HCT116 (cell line): ENCODE measurements around the gene SPATA25. TPM values are rescaled to one million over a fixed set of nuclear protein-coding genes. Genes with fewer than 3 reads are reported as not detected.

Source experiments
- ATAC-seq: fragments of 200-7000 bp; cut with Tn5 transposase; 2 replicates; pipeline ENCODE4 v1.9.1; 2020; ENCODE audit warnings: mild to moderate bottlenecking, moderate library complexity
- BruUV-seq: library from RNA; stranded (reverse); fragments of 400-500 nt; replicated peaks from 2 replicates; lab custom pipeline; 2021; lab: Mats Ljungman, UMichigan
- CTCF ChIA-PET: fragments of 300-600 bp; sonication (Branson Sonifier 250); formaldehyde crosslinking; loops from one replicate; lab custom pipeline; 2021; ENCODE audit warnings: antibody characterized with exemption; lab: Charles Lee
- POLR2A ChIA-PET: fragments of 300-600, 350-600 bp; sonication (Branson Sonifier 250); formaldehyde crosslinking; loops from one replicate; lab custom pipeline; 2021; ENCODE audit warnings: antibody characterized with exemption; lab: Charles Lee
- RAD21 ChIA-PET, 2 experiments: fragments of 300-600 bp; sonication (Branson Sonifier 250); formaldehyde crosslinking; loops; one replicate each; lab custom pipeline; 2023; ENCODE audit warnings: low total read pairs in 2 of 2; ENCODE audit not compliant: uncharacterized antibody in 2 of 2, unreplicated experiment in 2 of 2, low non-redundant PET in 1 of 2; lab: Charles Lee
- DNase-seq: peaks from one replicate; pipeline ENCODE4 v3.0.0-alpha.2; 2010; ENCODE audit warnings: low read depth, low spot score
- H2AFZ ChIP-seq: fragments of 200-600 bp; shearing (Covaris generic), sonication (generic); 2 replicates; pipeline ENCODE4 v1.6.1; 2017; ENCODE audit warnings: low read depth, mixed run types, mixed read lengths, antibody characterized with exemption, low read length; ENCODE audit not compliant: poor library complexity, severe bottlenecking
- H3K27ac ChIP-seq: 2 replicates; pipeline ENCODE4 v1.5.1; 2012; ENCODE audit warnings: low read depth, low read length
- H3K27me3 ChIP-seq: fragments of 200-600 bp; sonication (generic); 2 replicates; pipeline ENCODE4 v1.6.1; 2016; ENCODE audit warnings: mixed run types, low read length, mixed read lengths; ENCODE audit not compliant: insufficient read depth
- H3K36me3 ChIP-seq, 2 experiments: fragments of 200-500 bp in 1 of 2; fragments of 200-600 bp in 1 of 2; sonication (Bioruptor generic) in 1 of 2; sonication (generic) in 1 of 2; 2 replicates each; pipeline versions ENCODE4 v1.5.1 to v1.6.1; 2014 to 2016; ENCODE audit warnings: low read length in 2 of 2, inconsistent platforms in 1 of 2, mixed read lengths in 1 of 2, mixed run types in 1 of 2; ENCODE audit not compliant: insufficient read depth in 2 of 2, control insufficient read depth in 1 of 2
- H3K4me1 ChIP-seq, 2 experiments: fragments of 200-600 bp in 1 of 2; sonication (generic) in 1 of 2; 2 replicates each; pipeline versions ENCODE4 v1.5.1 to v1.6.1; 2012 to 2017; ENCODE audit warnings: low read length in 2 of 2, inconsistent platforms in 1 of 2, mild to moderate bottlenecking in 1 of 2, mixed read lengths in 1 of 2, mixed run types in 1 of 2, moderate library complexity in 1 of 2; ENCODE audit not compliant: insufficient read depth in 2 of 2, control insufficient read depth in 1 of 2
- H3K4me2 ChIP-seq: fragments of 200-600 bp; sonication (generic); 2 replicates; pipeline ENCODE4 v1.6.1; 2017; ENCODE audit warnings: mixed run types, low read length, mixed read lengths
- H3K4me3 ChIP-seq, 2 experiments: fragments of 200-600 bp in 1 of 2; sonication (generic) in 1 of 2; replicated peaks in 1 of 2; 2 replicates each; pipeline ENCODE4 v1.5.1; 2011 to 2016; ENCODE audit warnings: low read length in 2 of 2, control low read depth in 1 of 2, low read depth in 1 of 2, mild to moderate bottlenecking in 1 of 2, mixed read lengths in 1 of 2, mixed run types in 1 of 2
- H3K79me2 ChIP-seq: fragments of 200-600 bp; sonication (generic); 2 replicates; pipeline ENCODE4 v1.6.1; 2017; ENCODE audit warnings: mild to moderate bottlenecking, mixed run types, low read length, moderate library complexity, mixed read lengths; ENCODE audit not compliant: insufficient read depth
- H3K9ac ChIP-seq: fragments of 200-600 bp; sonication (generic); 2 replicates; pipeline ENCODE4 v1.6.1; 2016; ENCODE audit warnings: low read length, mixed read lengths
- H3K9me2 ChIP-seq: fragments of 200-600 bp; sonication (generic), shearing (Covaris generic); 2 replicates; pipeline ENCODE4 v1.6.1; 2017; ENCODE audit warnings: mixed run types, mild to moderate bottlenecking, moderate library complexity; ENCODE audit not compliant: insufficient read depth
- H3K9me3 ChIP-seq, 2 experiments: fragments of 200-500 bp in 1 of 2; fragments of 200-600 bp in 1 of 2; sonication (Bioruptor generic) in 1 of 2; sonication (generic) in 1 of 2; 2 replicates each; pipeline ENCODE4 v1.6.1; 2014 to 2017; ENCODE audit warnings: low read length in 2 of 2, mixed read lengths in 2 of 2, inconsistent platforms in 1 of 2, low read depth in 1 of 2, mild to moderate bottlenecking in 1 of 2, mixed run types in 1 of 2, moderate library complexity in 1 of 2; ENCODE audit not compliant: control insufficient read depth in 1 of 2, insufficient read depth in 1 of 2
- H4K20me1 ChIP-seq: fragments of 200-600 bp; sonication (generic), shearing (Covaris generic); 2 replicates; pipeline ENCODE4 v1.6.1; 2017; ENCODE audit warnings: mixed run types, mild to moderate bottlenecking, moderate library complexity; ENCODE audit not compliant: insufficient read depth
- ATF3 ChIP-seq: IDR thresholded peaks from 2 replicates; pipeline ENCODE4 v1.6.1; 2012
- CEBPB ChIP-seq: IDR thresholded peaks from 2 replicates; pipeline ENCODE4 v1.6.1; 2012; ENCODE audit warnings: low read depth
- CTCF ChIP-seq, 3 experiments: fragments of 200-600 bp in 1 of 3; sonication (generic) in 1 of 3; IDR thresholded peaks in 2 of 3; conservative IDR thresholded peaks in 1 of 3; 2 replicates each; pipeline ENCODE4 v1.5.1; 2012 to 2017; ENCODE audit warnings: low read depth in 2 of 3, low read length in 2 of 3, antibody characterized with exemption in 1 of 3, borderline replicate concordance in 1 of 3, control low read depth in 1 of 3, mild to moderate bottlenecking in 1 of 3, mixed read lengths in 1 of 3, mixed run types in 1 of 3, moderate library complexity in 1 of 3; ENCODE audit not compliant: insufficient read depth in 1 of 3
- ELF1 ChIP-seq: IDR thresholded peaks from 2 replicates; pipeline ENCODE4 v1.6.1; 2012; ENCODE audit warnings: low read depth, borderline replicate concordance
- EZH2phosphoT487 ChIP-seq: fragments of 200-600 bp; IDR thresholded peaks from 2 replicates; pipeline ENCODE4 v1.6.1; 2018; ENCODE audit warnings: antibody characterized with exemption, borderline replicate concordance
- FOSL1 ChIP-seq: IDR thresholded peaks from 2 replicates; pipeline ENCODE4 v1.6.1; 2012; ENCODE audit warnings: low read depth
- JUND ChIP-seq: IDR thresholded peaks from 2 replicates; pipeline ENCODE4 v1.6.1; 2012
- MAX ChIP-seq: IDR thresholded peaks from 2 replicates; pipeline ENCODE4 v1.6.1; 2012
- POLR2A ChIP-seq: IDR thresholded peaks from 2 replicates; pipeline ENCODE4 v1.7.0; 2011; ENCODE audit warnings: borderline replicate concordance; ENCODE audit not compliant: insufficient read depth, insufficient read length; ENCODE audit errors: extremely low read depth
- POLR2AphosphoS5 ChIP-seq: IDR thresholded peaks from 2 replicates; pipeline ENCODE4 v1.6.1; 2011; ENCODE audit warnings: mild to moderate bottlenecking, low read depth, low read length, moderate library complexity
- RAD21 ChIP-seq: IDR thresholded peaks from 2 replicates; pipeline ENCODE4 v1.6.1; 2012; ENCODE audit warnings: low read depth, mild to moderate bottlenecking
- REST ChIP-seq: IDR thresholded peaks from 2 replicates; pipeline ENCODE4 v1.6.1; 2012; ENCODE audit warnings: low read depth
- SIN3A ChIP-seq: IDR thresholded peaks from 2 replicates; pipeline ENCODE4 v1.6.1; 2012; ENCODE audit warnings: low read depth
- SP1 ChIP-seq: IDR thresholded peaks from 2 replicates; pipeline ENCODE4 v1.6.1; 2012; ENCODE audit warnings: low read depth
- SRF ChIP-seq: IDR thresholded peaks from 2 replicates; pipeline ENCODE4 v1.6.1; 2012; ENCODE audit warnings: low read depth
- TCF7L2 ChIP-seq: IDR thresholded peaks from 2 replicates; pipeline ENCODE4 v1.7.0; 2011; ENCODE audit warnings: borderline replicate concordance, inconsistent platforms; ENCODE audit not compliant: insufficient read depth, insufficient read length; ENCODE audit errors: extremely low read depth
- YY1 ChIP-seq: IDR thresholded peaks from 2 replicates; pipeline ENCODE4 v1.6.1; 2011; ENCODE audit warnings: low read length, low read depth, moderate library complexity, mild to moderate bottlenecking; ENCODE audit not compliant: insufficient replicate concordance; ENCODE audit errors: extremely low read depth
- ZBTB33 ChIP-seq: IDR thresholded peaks from 2 replicates; pipeline ENCODE4 v1.6.1; 2011; ENCODE audit warnings: mild to moderate bottlenecking, low read length, moderate library complexity; ENCODE audit not compliant: insufficient replicate concordance; ENCODE audit errors: extremely low read depth
- ZFX ChIP-seq: fragments of 450-650 bp; IDR thresholded peaks from 2 replicates; pipeline ENCODE4 v1.6.1; 2017
- ZNF274 ChIP-seq: fragments of 200-500 bp; sonication (Bioruptor generic); IDR thresholded peaks from 2 replicates; pipeline ENCODE4 v1.6.1; 2014; ENCODE audit warnings: mild to moderate bottlenecking, low read depth, low read length, inconsistent platforms
- intact Hi-C: fragments of 100-400 bp; cut with micrococcal nuclease; formaldehyde crosslinking; loops from 2 replicates; pipeline ENCODE4 v1.10.0; 2022
- total RNA-seq: library from RNA; stranded (reverse); gene quantifications from one replicate; pipeline ENCODE4 v1.2.1, GENCODE V29; 2021; ENCODE audit not compliant: unreplicated experiment

The SPATA25 gene
- total RNA-seq, 1 experiment from 2014 or later = 0.42 TPM

GRCh38 chr20:45866454-45866853, 21.0 kb downstream of the SPATA25 start:
- no peaks in the 10 kb centered on the region for H3K9me3 ChIP-seq
- H3K4me2 ChIP-seq = no peak overlapping the region
- H2AFZ ChIP-seq = no peak overlapping the region
- DNase-seq (no peak), ATAC-seq (no peak)
- intact Hi-C loops = no loop called here
- H3K9me2 ChIP-seq = no peaks in the 10 kb centered on the region
- no peaks in the 10 kb centered on the region for H3K79me2 ChIP-seq
- H3K36me3 ChIP-seq = no peaks in the 10 kb centered on the region
- BruUV-seq = no TSS peak
- peaks cover 3 to 12% of the 10 kb centered on the region in 2 experiments for H3K4me1 ChIP-seq
- H3K27ac ChIP-seq = no peak overlapping the region
- no peaks in the 10 kb centered on the region for H4K20me1 ChIP-seq
- no peak overlapping the region for H3K9ac ChIP-seq
- no peak overlapping the region for H3K4me3 ChIP-seq
- H3K27me3 ChIP-seq = no peaks in the 10 kb centered on the region
- RAD21 ChIA-PET = no interaction called here
- CTCF ChIA-PET = no interaction called here
- POLR2A ChIA-PET = no interaction called here
- TF ChIP-seq CTCF (IDR thresholded peaks at IDR 0.05 in 2 of 3, conservative IDR thresholded peaks at IDR 0.05 in 1 of 3; ENCODE audit: borderline replicate concordance in 1 of 3, insufficient read depth in 1 of 3, low read depth in 2 of 3, low read length in 2 of 3) (no peak), MAX (no peak), REST (no peak), ZFX (no peak), RAD21 (no peak), SP1 (no peak), ATF3 (no peak), ZNF274 (no peak), TCF7L2 (no peak), YY1 (no peak), ELF1 (no peak), ZBTB33 (no peak), JUND (no peak), POLR2A (no peak), POLR2AphosphoS5 (no peak), EZH2phosphoT487 (no peak), SIN3A (no peak), CEBPB (no peak), FOSL1 (no peak), SRF (no peak)
